HepG2 (cell line): ENCODE results near the gene ADGRF5. TPM values are rescaled to one million over a fixed set of nuclear protein-coding genes. Genes with fewer than 3 reads are reported as not detected.

Source experiments
- BCL3 ChIP-seq: sonication (generic); formaldehyde crosslinking; IDR thresholded peaks from 2 replicates; pipeline ENCODE4 v1.5.1; 2020; ENCODE audit warnings: mild to moderate bottlenecking, missing genetic modification reagents, moderate library complexity
- BHLHE40 ChIP-seq: IDR thresholded peaks from 2 replicates; pipeline ENCODE4 v1.6.1; 2011; ENCODE audit warnings: low read length, improper control_type of control experiment
- BRD4 ChIP-seq: sonication (generic); formaldehyde crosslinking; IDR thresholded peaks from 2 replicates; pipeline ENCODE4 v1.4.0; 2020; ENCODE audit warnings: missing genetic modification reagents
- ELF1 ChIP-seq: sonication (generic); formaldehyde crosslinking; IDR thresholded peaks from 2 replicates; pipeline ENCODE4 v1.4.0; 2020; ENCODE audit warnings: missing genetic modification reagents
- HCFC1 ChIP-seq: fragments of 150-350 bp; IDR thresholded peaks from 2 replicates; pipeline ENCODE4 v1.6.1; 2014; ENCODE audit warnings: low read depth, low read length
- KDM6A ChIP-seq: IDR thresholded peaks from 2 replicates; pipeline ENCODE4 v1.6.1; 2016; ENCODE audit warnings: low read depth
- MAX ChIP-seq: IDR thresholded peaks from 2 replicates; pipeline ENCODE4 v1.6.1; 2012; ENCODE audit warnings: inconsistent platforms
- MTA1 ChIP-seq: sonication (generic); formaldehyde crosslinking; IDR thresholded peaks from 2 replicates; pipeline ENCODE4 v1.4.0; 2020; ENCODE audit warnings: missing genetic modification reagents, mild to moderate bottlenecking, borderline replicate concordance
- NBN ChIP-seq: fragments of 450-650 bp; conservative IDR thresholded peaks from 2 replicates; pipeline ENCODE4 v1.6.1; 2017
- PHB2 ChIP-seq: fragments of 450-650 bp; IDR thresholded peaks from 2 replicates; pipeline ENCODE4 v1.6.1; 2018; ENCODE audit not compliant: partially characterized antibody
- PRDM10 ChIP-seq: sonication (generic); formaldehyde crosslinking; IDR thresholded peaks from 2 replicates; pipeline ENCODE4 v1.4.0; 2020; ENCODE audit warnings: low read depth, missing genetic modification reagents
- RELA ChIP-seq: sonication (generic); formaldehyde crosslinking; IDR thresholded peaks from 2 replicates; pipeline ENCODE4 v1.4.0; 2020; ENCODE audit warnings: missing genetic modification reagents
- THYN1 ChIP-seq: sonication (generic); formaldehyde crosslinking; IDR thresholded peaks from 2 replicates; pipeline ENCODE4 v1.8.1; 2023; ENCODE audit warnings: low read depth, mild to moderate bottlenecking, moderate library complexity, missing genetic modification reagents, borderline replicate concordance
- ZFY ChIP-seq: sonication (generic); formaldehyde crosslinking; IDR thresholded peaks from 2 replicates; pipeline ENCODE4 v1.4.0; 2020; ENCODE audit warnings: missing genetic modification reagents
- ZNF124 ChIP-seq: sonication (generic); formaldehyde crosslinking; IDR thresholded peaks from 2 replicates; pipeline ENCODE4 v1.4.0; 2020; ENCODE audit warnings: missing genetic modification reagents
- ZNF138 ChIP-seq: sonication (generic); formaldehyde crosslinking; IDR thresholded peaks from 2 replicates; pipeline ENCODE4 v1.5.0; 2020; ENCODE audit warnings: mild to moderate bottlenecking, low read depth, missing genetic modification reagents
- ZNF275 ChIP-seq: sonication (generic); formaldehyde crosslinking; IDR thresholded peaks from 2 replicates; pipeline ENCODE4 v1.8.0; 2022; ENCODE audit warnings: missing genetic modification reagents, mild to moderate bottlenecking, inconsistent platforms, borderline replicate concordance
- ZNF430 ChIP-seq: sonication (generic); formaldehyde crosslinking; IDR thresholded peaks from 2 replicates; pipeline ENCODE4 v1.9.0; 2021; ENCODE audit warnings: mild to moderate bottlenecking, missing genetic modification reagents
- ZNF432 ChIP-seq: sonication (generic); formaldehyde crosslinking; IDR thresholded peaks from 2 replicates; pipeline ENCODE4 v1.5.0; 2020; ENCODE audit warnings: missing genetic modification reagents, mild to moderate bottlenecking, borderline replicate concordance
- ZNF569 ChIP-seq: sonication (generic); formaldehyde crosslinking; IDR thresholded peaks from 2 replicates; pipeline ENCODE4 v1.5.0; 2020; ENCODE audit warnings: mild to moderate bottlenecking, missing genetic modification reagents, moderate library complexity, borderline replicate concordance
- ZNF7 ChIP-seq: IDR thresholded peaks from 2 replicates; pipeline ENCODE4 v1.6.1; 2016; ENCODE audit warnings: missing biosample characterization, missing genetic modification reagents
- ZNF713 ChIP-seq: sonication (generic); formaldehyde crosslinking; IDR thresholded peaks from 2 replicates; pipeline ENCODE4 v1.4.0; 2020; ENCODE audit warnings: mild to moderate bottlenecking, missing genetic modification reagents
- ZNF737 ChIP-seq: sonication (generic); formaldehyde crosslinking; IDR thresholded peaks from 2 replicates; pipeline ENCODE4 v1.5.0; 2020; ENCODE audit warnings: missing genetic modification reagents, mild to moderate bottlenecking, borderline replicate concordance
- ZNF788 ChIP-seq: sonication (generic); formaldehyde crosslinking; IDR thresholded peaks from 2 replicates; pipeline ENCODE4 v1.5.0; 2020; ENCODE audit warnings: mild to moderate bottlenecking, missing genetic modification reagents, borderline replicate concordance
- polyA plus RNA-seq, 8 experiments: library from polyadenylated mRNA; depleted of rRNA in 3 of 8; stranded (reverse) in 7 of 8; unstranded in 1 of 8; fragments of >200 nt; fragmentation: Illumina TruSeq in 4 of 8; extraction: Trizol in 4 of 8; gene quantifications; 2 replicates each; pipeline versions ENCODE4 v1.2.1 to v1.2.3, GENCODE V29; 2011 to 2016; ENCODE audit warnings: low read depth in 4 of 8, missing spikeins in 1 of 8, mixed read lengths in 1 of 8; ENCODE audit not compliant: insufficient read depth in 1 of 8
- total RNA-seq, 5 experiments: library from RNA; depleted of rRNA; stranded (reverse); fragments of >200 nt; fragmentation: Illumina TruSeq; extraction: Trizol; gene quantifications; 2 replicates each; pipeline ENCODE4 v1.2.3, GENCODE V29; 2016; ENCODE audit warnings: low read depth in 1 of 5

The ADGRF5 gene
- total and polyA plus RNA-seq, 2 of the 13 experiments (the other 11 are each of a cell fraction or from before 2014, with no cell fraction given), result not detected

- no peak for TF ChIP-seq BRD4 (CRISPR knock-in tag)
- TF ChIP-seq KDM6A (CRISPR knock-in tag), result no peak
- peak; percentile 89; the same call in 1 of the 2 replicates for TF ChIP-seq ZNF788 (CRISPR knock-in tag)
- TF ChIP-seq ZNF275 (CRISPR knock-in tag), result no peak
- TF ChIP-seq ZFY (CRISPR knock-in tag), result no peak
- TF ChIP-seq ZNF432 (CRISPR knock-in tag), result no peak
- TF ChIP-seq MTA1 (CRISPR knock-in tag), result peak; percentile 81; the same call in 1 of the 2 replicates
- 0 out of 2 replicates have a peak, but pooled peaks have one; percentile 33 for TF ChIP-seq ZNF124 (CRISPR knock-in tag)
- TF ChIP-seq NBN, result no peak
- no peak for TF ChIP-seq ZNF7 (CRISPR knock-in tag)
- TF ChIP-seq ELF1 (CRISPR knock-in tag), result peak; percentile 71
- TF ChIP-seq MAX, result peak; percentile 53; the same call in 1 of the 2 replicates
- TF ChIP-seq PRDM10 (CRISPR knock-in tag), result no peak
- no peak for TF ChIP-seq THYN1
- TF ChIP-seq ZNF713, result no peak
- no peak for TF ChIP-seq ZNF737 (CRISPR knock-in tag)
- peak; percentile 43; the same call in 1 of the 2 replicates for TF ChIP-seq ZNF430 (CRISPR knock-in tag)
- TF ChIP-seq RELA (CRISPR knock-in tag), result no peak
- TF ChIP-seq HCFC1, result no peak
- TF ChIP-seq ZNF569 (CRISPR knock-in tag), result no peak
- 0 out of 2 replicates have a peak, but pooled peaks have one; percentile 30 for TF ChIP-seq BHLHE40
- TF ChIP-seq BCL3 (CRISPR knock-in tag), result no peak; the same call in 1 of the 2 replicates
- no peak for TF ChIP-seq PHB2
- TF ChIP-seq ZNF138 (CRISPR knock-in tag), result no peak
These were observed 72.9 kb downstream of the ADGRF5 start (continued) for GRCh38 chr6:46848684-46849360.
